Stimulated activated CD4-positive, alpha-beta T cell treated with anti-CD3 and anti-CD28 coated beads, Interleukin-4, amount 100 ng/mL, for 48 hours (primary cell): ENCODE measurements around the gene LINC00632.
"Not testable (repeated sequence)": the region's sequence is repeated elsewhere in the genome, so short reads cannot be mapped to it uniquely, and the experiment has no call there.

Source experiments
- DNase-seq, 2 donors: peaks; one replicate each; pipeline ENCODE4 v3.0.0-alpha.2; 2020; ENCODE audit warnings: low read depth in 2 of 2

The LINC00632 gene

DNA sequence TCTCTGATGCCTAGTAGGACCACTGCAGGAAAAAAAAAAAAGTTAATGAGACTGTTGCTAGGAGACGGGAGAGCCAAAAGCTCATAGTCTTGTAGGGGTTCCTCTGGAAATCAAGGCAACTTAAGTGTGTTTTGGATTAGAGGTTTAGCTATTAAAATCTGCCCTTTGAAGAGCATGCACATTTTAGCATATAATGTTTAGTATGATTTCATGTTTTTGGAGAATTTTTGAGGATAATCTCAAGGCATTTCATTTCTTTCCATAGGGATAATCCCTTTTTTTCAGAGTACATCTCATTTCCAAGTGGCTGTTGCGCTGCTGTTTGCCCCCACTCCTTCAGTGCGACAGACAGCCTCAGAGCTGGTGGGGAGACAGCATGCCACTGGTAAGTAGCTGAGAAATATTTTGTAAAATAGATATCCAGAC, at the start of gene LINC00632:
LINC00632 (plus strand) TSS at position 339 of the 426 bp plus-strand sequence.
- no peak for DNase-seq

DNA sequence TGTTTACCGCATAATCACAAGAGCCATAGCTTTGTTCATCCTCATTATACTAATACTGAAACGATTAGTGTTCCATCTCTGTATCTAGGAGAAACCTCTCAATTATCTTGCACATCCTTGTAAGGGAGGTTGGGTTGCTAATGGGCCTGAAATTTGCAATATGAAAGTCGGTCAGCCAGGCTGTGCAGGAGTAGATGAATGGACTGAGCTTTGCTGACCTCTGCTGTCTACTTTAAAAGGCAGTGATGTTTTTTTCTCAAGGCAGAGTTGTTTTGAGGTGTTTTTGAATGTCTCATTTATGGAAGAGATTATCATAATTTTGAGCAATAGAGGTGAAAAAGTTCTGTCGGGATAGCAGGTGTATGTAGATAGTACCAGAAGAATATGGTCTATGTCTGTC, 47.9 kb upstream of the LINC00632 start:
- DNase-seq: no peak

DNA sequence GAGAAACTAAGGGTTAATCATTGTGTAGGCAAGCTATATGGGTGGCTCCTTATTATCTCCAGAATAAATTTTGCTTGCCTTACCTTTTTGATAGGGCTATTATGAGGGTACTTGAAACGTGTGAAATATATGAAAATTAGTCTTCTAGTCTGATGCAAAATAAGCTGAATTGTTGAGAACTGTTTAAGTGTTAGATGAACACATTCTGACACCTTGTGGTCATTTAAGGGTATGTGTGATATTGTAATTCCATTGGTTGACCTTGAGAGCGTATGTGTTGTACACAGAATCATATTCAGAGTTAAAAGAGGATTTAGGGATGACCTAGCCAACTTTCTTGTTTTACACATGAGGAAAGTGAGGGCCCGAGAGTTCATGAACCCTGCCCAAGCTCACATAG, 44.6 kb upstream of the LINC00632 start:
- no peak for DNase-seq

DNA sequence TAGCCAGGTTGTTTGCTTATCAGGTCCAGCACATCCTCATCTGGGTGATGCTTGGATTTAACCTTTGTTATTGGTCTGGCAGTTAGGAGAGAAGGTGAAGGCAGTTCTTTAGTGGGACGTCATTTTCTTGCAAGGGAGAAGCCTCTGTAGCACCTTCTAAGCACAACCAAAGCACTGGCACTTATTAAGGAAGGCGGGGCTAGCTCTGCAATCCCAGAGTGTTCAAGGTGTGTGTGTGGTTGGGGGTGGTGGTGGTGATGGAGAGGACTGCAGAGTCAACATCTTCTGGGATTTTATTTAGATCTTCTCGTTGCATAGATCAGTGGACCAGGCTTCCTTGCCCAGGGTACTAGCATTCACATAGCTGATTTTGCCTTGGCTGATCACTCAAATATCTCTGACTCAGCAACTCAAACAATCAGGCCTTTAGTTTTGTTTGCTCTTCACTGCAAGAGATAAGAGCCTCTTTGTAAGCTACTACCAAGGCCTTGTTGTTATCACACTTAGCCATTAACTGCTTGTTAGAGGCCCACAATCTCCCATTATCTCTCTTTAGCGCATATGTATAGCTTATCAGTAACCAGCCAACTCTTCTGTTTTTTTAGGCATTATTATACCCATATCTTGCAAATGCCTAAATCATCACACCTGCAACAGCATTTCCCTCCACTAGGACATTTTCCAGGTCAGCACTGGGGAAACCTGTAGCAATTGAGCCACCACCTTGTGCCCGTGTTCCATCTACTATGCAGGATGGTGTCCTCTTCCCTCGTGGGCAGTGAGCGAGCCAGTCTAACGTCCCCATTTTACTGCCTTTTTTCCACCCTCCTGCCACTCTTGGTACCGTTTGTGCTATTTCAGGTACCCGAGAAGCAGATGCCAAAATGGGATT, 36.5 kb upstream of the LINC00632 start:
- no peak for DNase-seq

DNA sequence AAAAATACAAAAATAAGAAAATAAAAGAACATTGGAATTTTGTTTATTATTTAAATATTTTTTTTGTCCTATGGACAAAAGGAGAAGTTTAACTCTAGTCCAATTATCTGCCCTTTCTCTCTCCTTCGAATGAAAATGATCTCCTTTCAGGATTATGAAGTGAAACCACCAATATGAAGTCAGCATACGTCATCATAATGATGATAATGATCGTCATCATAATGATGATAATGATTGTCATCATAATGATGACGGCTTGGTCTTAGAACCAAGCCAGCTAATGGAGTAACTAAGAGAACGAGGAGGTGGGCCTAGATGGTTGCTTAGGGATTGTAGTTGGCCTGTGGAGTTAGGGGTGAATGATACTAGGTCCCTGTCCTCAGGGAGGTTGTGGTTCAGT, 21.9 kb upstream of the LINC00632 start:
- DNase-seq: no peak

DNA sequence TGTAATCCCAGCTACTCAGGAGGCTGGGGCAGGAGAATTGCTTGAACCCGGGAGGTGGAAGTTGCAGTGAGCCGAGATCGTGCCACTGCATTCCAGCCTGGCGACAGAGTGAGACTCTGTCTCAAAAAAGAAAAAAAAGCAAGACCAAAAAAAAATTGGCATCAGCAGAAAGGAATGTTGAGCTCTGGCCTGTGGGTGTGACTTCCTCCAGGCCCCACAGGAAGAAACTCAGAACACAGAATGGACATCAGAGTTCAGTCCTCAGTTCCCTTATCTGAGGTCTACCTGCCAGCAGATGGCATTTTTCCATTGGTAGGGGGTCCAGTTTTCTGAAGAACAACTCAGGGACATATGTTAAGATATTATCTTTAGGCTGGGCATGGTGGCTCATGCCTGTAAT, 18.0 kb upstream of the LINC00632 start:
- DNase-seq: not testable (repeated sequence)

DNA sequence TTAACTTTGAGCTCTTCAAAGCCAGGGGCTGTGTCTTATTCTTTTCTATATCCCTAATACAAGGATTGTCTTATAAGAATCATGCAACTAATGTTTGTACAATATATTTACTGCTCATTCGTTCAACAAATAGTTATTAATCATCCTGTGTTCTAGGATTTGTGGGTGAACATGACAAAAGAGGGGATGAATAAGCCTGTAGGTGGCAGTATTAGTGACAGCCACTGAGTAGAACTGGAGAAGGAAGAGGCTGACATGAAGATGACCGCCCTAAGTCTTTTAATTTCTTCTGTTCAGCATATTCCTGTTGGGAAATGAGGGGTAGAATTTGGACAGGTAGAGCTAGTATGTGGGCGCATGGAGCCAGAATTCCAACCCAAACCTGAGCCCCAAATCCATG, 11.9 kb upstream of the LINC00632 start:
- no peak for DNase-seq

DNA sequence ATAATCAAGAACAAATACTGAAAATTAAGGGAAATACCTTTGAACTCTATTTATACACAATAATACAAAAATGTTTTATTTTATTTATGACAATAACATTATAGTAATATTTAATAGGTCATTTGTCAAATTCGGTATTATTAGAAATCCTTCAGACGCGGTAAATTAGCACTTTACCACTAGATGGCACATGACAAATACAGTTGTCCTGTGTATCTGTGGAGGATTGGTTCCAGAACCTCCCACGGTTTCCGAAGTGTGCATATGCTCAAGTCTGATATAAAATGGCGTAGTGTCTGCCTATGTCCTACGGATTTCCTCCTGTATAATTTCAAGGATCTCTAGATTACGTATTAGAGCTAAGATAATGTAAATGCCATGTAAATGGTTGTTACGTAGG, 8.1 kb upstream of the LINC00632 start:
- DNase-seq: no peak

DNA sequence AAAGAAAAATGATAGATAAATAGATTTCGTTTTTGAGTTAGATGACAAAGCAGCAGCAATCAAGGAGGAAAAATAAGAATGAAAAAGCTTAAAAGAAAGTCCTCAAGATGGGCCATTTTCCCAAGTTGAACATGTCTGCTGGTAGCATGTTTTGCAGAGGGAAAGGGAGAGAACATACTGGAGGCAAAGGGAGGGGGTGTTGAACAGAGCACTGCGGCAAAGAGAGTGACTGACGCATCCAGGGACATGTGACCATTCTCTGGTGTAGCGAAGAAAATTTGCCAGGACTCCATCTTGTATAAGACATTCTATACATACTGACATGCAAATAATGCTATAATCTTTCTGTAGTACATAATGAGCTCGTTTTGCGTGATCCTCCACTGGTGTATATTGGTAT, 1.2 kb downstream of the LINC00632 start:
- DNase-seq: no peak

DNA sequence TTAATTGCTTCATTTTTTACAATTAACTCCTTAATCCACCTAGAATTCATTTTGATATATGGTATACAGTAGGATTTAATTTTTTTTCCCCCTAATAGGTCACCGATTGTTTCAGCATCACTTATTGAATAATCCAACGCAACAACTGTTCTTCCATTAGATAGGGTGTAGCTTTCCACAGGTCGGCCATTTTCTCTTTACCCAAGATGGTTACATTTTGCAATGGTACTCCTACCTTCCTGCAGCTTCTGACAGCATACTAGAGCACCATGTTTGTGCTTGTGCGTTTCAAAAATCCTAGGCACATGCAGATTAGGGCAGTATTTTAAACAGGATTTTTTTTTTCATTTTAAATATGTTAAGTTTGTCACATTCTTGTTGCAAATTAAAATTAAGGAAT, 2.3 kb downstream of the LINC00632 start:
- no peak for DNase-seq

DNA sequence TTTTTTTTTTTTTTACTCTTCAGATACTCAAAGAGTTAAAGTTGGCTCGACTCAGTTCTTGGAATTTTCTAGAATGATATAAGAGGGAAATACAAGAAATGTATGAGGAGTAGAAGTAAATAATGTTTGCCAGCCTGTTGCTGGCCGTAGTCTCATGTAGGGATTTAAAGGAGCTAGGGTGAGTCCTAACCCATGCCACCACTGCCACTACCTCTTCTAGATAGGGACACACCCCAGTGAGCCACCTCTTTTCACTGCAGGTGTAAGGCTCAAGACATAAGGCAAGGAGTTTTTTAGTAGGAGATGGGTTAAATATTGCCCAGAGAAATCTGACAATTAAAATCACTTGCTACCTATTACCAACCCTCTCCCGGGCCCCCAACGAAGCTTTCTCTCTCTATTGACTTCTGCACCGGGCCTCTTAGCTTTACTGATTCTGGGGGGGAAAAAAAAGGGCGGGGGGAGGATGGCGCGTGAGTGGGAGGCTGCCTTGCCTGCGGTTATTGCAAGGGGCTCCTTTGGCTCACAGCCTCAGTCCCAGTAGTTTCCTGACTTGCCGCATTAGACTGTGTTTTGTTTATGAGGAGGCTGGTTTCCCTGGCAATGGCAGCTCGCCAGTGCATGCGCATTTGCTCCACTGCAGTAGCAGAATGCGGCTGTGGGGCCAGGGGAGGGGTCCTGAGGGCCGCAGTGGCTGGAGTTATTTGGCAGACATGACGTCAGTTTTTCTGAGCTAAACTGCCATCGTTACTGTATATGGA, 3.0 kb downstream of the LINC00632 start:
- peak in 1 of 2 donors; percentile 7 for DNase-seq

DNA sequence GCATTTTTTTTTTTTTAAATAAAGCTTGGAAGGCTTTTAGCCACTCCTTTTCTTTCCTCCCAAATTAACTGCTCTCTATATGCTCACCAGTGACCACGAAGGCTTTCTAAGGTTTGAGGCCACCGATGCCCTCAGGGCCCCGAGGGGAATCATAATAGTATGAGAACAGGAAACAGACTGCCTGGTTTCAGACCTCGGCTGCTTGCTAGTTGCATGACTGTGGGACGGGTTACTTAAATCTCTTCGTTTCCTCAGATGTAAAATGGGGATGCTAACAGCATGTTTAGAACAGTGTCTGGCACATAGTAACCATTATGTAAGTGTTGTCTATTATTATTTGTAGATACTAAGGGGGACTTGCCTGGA, 3.6 kb downstream of the LINC00632 start:
- DNase-seq: no peak

DNA sequence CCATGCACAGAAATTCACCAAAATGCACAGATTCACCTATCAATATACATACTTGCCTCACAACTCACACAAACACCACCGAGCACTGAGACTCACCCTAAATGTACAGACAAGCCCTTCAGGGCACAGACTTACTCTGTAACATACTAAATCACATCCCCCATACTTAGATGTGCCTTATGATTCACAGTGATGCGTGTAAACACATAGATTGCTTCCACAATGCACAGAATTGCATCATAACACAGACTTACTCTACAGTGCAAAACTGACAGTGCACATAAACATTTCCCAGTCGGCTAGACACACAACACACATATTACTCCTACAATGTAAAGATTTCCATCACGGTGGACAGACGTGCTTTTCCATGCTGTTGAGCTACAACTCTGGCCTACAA, 6.2 kb downstream of the LINC00632 start:
- DNase-seq: no peak

DNA sequence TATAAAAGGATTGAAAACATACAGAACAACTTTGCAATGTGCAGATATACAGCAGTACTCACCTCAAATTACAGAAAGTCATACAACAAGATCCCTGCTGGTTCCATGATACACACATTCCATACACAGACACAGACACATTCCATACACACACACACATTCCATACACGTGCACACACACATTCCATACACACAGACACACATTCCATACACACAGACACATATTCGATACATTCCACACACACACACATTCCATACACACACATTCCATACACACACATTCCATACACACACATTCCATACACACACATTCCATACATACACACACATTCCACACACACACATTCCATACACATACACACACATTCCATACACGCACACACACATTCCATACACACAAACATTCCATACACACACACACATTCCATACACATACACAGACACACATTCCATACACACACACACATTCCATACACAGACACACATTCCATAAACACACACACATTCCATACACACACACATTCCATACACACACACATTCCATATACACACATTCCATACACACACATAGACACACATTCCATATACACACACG, 13.7 kb downstream of the LINC00632 start:
- DNase-seq: no peak

DNA sequence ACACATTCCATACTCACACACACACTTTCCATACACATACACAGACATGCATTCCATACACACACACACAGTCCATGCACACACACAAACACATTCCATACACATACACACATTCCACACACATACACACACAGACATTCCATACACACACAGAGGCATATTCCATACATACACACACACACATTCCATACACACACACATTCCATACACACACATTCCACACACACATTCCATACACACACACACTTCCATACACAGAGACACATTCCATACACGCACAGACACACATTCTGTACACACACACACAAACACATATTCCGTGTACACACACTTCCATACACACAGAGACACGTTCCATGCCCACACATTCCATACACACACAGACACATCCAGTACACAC, 14.8 kb downstream of the LINC00632 start:
- no peak for DNase-seq

DNA sequence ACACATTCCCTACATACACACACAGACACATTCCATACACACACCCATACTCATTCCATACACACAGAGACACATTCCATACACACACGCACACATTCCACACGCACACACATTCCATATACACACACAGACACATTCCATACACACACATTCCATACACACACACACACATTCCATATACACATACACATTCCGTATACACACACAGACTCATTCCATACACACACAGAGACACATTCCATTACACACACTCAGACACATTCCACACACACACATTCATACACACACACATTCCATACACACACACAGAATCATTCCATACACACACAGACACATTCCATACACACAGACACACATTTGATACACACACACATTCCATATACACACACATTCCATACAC, 15.2 kb downstream of the LINC00632 start:
- DNase-seq: no peak

DNA sequence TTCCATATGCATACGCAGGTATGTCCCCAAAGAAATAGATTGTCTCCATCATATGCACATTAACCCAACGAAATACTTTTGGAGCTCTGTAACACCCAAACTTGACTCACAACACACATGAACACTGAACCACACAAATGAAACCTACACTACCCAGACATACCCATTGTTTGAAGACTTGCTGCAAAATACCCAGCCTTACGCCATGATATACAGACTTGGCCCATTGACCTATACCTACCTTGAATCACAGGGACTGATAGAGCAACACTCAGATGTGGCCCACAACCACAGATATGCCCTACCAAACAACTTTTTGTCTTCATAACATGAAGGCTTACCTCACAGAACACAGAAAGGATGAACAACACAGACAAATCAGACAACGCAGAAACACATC, 15.9 kb downstream of the LINC00632 start:
- DNase-seq: no peak

DNA sequence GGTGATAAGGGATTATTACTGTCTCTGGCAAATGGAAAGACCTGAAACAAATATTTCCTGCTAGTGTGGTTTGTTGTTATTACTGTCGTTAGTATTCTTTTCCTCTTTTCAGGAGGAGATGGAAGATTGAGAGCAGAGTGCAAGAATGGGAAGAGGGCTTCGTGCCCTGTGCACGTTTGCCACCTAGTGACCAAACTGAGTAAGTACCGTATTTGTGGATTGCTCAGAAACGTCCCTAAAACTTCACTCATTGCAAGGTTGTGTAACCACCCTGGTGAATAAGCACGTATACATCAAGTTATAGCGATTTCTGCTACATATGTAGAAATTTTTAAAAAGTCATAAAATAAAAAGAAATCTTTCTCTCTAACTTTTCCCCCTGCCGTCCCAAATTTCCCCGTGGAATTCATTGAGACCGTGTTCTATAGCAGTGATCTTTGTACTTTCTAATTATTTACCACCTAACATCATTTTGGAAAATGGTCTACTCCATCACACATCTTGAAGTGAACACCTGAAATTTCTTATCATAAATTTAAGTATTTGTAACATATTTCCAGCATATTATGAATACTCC, 24.3 kb downstream of the LINC00632 start:
- no peak for DNase-seq

DNA sequence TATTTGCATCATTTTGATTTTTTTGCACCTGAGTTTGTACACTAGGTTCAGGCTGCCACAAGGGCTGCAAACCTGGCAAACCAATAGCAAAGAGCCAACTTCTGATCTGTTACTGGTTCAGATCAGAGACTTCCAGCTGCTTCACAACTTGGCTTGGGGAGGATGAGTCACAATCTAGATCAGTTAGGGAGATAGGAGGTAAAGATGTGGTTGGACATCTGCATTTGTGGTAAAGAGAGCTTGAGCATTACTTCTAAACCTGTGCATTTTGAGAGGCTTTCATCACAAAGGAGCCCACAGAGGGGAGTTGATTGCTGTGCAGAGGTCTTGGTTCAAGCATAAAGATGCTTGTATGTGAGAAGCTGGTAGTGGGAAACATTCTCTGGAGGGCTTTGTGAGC, 34.5 kb downstream of the LINC00632 start:
- DNase-seq: no peak

DNA sequence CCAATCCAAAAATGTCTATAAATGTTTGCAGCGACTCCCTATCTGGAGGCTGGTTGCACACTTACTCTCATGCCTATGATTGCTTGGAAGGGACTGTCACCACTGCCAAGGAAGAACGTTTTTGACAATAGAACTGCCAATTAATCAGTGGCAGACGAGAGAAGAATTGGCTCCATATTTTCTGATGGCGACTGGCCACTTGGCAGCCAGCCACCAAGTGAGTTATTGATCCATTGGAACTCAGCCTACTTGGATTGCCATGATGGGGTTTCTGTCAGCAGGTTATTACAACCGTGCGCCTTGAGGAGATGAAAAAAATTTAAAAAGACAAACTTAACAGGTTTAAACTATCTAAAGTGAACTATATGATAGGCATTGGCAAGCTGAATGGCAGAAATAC, 47.4 kb downstream of the LINC00632 start:
- DNase-seq: no peak

DNA sequence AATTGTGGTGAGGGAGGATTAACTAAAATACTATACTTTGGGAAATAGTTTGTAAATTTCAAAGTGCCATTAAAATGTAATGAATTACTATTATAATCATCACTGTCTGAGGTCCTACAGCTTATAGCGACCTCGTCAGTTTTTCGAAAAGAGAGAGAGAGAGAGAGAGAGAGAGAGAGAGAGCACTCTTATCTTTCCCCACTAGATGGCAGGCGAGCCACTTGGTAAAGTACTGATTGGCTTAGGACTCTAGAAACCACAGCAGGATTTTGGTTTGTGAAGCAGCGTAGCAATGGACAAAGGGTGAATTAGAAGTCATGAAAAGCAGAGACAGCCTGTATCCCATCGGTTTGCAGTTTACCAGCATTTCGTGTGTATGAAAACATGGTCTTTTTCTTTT, 52.5 kb downstream of the LINC00632 start:
- DNase-seq: peak in 1 of 2 donors; percentile 3

DNA sequence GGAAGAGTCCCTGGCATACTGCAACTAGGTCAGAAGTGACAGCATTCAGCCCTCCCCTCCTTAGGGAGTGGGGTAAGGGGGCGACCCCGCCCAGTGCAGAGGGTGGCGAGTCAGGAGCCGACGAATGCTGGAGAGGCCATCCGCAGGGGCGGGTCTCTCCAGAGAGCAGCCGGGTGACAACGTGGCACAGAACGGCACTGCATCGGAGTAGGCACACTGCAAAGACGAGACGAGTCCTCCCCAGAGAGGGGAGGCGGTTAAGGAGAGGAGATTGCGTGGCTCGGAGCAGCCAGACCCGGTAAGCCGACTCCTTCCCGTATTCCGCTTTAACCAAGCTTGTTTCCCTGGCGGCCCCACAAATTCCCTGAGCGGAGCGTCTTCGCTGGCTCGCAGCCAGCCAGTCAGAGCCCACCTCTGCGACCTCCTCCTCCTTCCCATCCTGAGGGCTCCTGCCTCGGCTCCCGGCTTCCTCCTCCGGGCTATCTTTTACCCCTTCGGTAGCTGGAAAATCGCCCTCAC, 54.9 kb downstream of the LINC00632 start:
- no peak for DNase-seq
